Erythroblast (primary cell): Measurements from ENCODE around the gene DAAM1.

Experiments
- DNase-seq, 2 experiments: peaks; one replicate each; lab custom pipeline; 2025; lab: John Stamatoyannopoulos, UW
- GATA1 ChIP-seq: IDR thresholded peaks from 2 replicates; pipeline ENCODE4 v1.6.1; 2011; ENCODE audit warnings: low read depth, mild to moderate bottlenecking, control low read depth, low read length, moderate library complexity
- POLR2A ChIP-seq: IDR thresholded peaks from 2 replicates; pipeline ENCODE4 v1.6.1; 2011; ENCODE audit warnings: mild to moderate bottlenecking, low read length

DAAM1 gene

DNA sequence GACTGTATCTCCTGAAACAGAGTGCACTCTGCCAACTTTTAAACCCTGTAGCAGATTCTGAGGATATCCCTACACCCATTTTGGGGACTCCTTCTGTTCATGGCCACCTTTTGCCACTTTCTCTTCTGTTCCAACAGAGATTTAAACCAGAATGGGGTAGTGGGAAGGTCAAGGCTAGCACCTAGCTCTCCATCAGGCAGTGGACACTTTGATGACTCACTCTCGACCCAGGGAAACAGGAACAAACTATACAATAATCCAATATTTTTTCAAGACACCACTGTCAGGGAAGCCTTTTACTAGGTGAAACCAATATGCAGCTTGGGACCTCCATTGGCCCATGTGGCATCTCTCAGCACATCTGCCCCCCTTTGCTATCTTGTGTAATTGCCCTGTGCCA, 103.6 kb downstream of the DAAM1 start:
- TF ChIP-seq GATA1 (no peak), POLR2A (no peak)

DNA sequence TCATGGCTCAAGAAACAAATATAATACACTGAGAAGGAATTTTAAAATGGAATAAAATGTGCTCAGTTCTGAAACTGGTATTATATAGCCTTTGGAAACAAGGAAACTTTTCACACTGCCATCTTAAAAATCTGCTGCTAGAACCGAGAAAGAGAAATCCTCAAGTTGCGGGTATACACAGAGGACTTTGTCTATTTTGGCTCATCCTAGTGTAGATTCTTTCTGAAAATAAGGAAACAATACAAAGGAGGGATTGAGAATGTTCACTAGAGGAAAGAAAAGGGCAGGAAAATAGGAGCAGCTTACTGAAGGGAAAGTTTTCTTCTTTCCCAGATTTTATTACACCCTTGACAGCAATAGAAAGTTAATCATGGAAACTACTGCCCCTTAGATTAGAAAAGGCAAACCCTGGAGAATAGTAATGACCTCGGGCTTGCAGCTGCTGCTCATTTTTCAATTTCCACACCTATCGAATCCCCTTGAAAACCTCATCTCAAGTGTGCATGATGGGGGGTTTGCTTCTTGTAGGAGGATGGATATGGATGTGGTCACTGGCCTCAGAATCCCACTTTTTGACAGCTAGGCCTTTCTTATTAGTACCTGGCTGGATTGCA, 104.6 kb downstream of the DAAM1 start:
- DNase-seq: no peak
- no peak for TF ChIP-seq GATA1
- TF ChIP-seq POLR2A: no peak

More for the DNA sequence above, 103.6 kb downstream of the DAAM1 start:
- no peak for DNase-seq

GRCh38 chr14:59293935-59294661, 105.6 kb downstream of the DAAM1 start:
- DNase-seq: no peak
- TF ChIP-seq POLR2A (no peak), GATA1 (no peak)

DNA sequence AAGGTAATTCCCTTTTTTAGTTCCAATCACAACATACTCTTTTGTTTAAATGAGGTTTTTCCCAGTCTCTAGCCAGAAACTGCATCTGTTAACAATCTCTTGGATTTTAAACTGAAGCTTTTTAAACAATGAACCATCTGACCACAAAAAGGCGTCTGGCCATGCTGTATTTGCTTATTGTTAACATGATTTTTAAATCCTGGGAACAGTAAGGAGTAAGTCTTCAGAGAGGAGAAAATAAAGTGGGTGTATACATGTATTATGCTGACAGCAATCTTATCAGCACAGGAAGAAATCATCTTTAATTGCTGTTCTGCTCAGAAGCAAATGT, 106.2 kb downstream of the DAAM1 start:
- no peak for DNase-seq
- TF ChIP-seq GATA1 (no peak), POLR2A (no peak)

DNA sequence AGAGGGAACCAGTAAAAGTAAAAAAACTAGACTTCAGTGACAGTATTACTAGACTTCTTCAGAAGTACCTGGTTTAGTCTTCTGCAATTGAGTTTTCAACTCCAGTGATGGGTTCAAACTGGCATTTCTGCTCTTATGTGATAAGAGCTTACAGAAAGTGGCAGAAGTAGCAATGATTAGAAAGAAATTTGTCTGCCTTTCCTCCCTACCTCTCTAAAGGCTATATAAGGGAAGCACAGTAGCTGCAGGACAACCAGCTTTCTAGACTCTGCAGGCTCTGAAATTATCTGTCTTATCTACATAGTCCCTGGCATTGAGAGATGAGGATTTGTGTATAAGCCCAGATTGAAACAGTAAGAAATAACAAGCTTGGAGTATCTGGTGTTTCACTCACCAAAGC, 107.5 kb downstream of the DAAM1 start:
- peak in 1 of 2 experiments; percentile 12 for DNase-seq
- TF ChIP-seq GATA1 (no peak), POLR2A (no peak)

- no peak for DNase-seq
- no peak for TF ChIP-seq GATA1
- TF ChIP-seq POLR2A: no peak
Observed at GRCh38 chr14:59296508-59296907, 108.0 kb downstream of the DAAM1 start.

- DNase-seq: no peak
- TF ChIP-seq POLR2A (no peak), GATA1 (no peak)
Observed at GRCh38 chr14:59297071-59297776, 108.8 kb downstream of the DAAM1 start.

DNA sequence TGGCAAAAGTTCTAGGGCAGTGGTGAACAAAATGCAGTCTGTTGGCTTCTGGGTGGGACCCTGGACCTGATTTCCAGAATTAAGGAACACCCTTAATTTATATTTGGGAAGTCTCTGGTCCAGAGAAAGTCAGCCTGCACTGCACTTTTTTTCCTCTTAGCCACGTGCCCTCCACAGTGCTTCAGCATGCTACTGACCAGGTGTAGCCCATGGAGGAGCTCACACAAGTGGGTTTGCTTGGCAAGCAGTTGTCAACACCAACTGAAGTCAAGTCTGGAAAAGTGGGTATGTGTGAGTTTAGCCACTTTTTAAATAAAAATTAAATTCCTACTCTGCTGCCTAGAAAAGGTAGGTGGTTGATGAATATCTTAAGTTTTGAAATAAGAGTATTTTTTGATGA, 111.3 kb downstream of the DAAM1 start:
- no peak for TF ChIP-seq GATA1
- TF ChIP-seq POLR2A: no peak
- DNase-seq: no peak

DNA sequence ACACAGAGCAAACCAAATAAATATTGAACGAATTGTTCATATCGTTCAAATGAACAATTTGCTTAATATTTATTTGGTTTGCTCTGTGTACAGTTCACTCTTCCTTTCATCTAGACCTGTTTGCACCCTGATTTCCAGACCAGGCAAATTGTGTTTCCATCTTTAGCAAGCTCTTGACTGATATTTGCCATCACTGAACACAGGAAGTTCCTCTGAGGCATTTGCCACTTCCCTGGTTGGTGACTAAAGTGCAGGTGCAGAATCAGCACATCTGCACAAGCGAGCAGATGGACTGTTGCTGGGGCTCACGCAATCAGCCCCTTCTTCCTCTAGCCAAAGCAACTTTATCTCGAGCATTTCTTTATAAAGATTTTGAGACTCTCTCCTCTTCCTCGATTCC, 112.9 kb downstream of the DAAM1 start:
- TF ChIP-seq POLR2A (no peak), GATA1 (no peak)
- DNase-seq: no peak

GRCh38 chr14:59302313-59302712, 113.8 kb downstream of the DAAM1 start:
- DNase-seq: no peak
- no peak for TF ChIP-seq POLR2A
- TF ChIP-seq GATA1: no peak

DNA sequence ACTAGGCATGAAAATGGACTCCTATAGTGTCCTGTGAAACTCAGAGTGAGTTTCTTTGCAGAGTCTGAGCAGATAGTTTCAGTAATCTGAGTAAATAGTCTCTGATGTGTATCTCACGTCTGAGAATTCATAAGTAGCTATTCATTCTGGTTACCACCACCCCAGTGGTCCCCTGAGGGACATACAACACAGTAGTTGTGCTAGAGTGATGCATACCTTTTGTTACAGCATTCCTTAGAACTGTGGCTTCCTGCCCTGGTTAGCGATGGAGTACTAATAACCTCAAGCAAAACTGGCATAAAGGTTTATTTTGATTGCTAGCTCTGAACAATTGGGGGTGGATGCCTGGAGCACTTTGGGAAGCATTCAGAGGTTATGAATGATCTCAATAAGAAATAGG, 114.7 kb downstream of the DAAM1 start:
- TF ChIP-seq POLR2A: no peak
- TF ChIP-seq GATA1: no peak
- DNase-seq: no peak

GRCh38 chr14:59305231-59305630, 116.8 kb downstream of the DAAM1 start:
- TF ChIP-seq GATA1: no peak
- no peak for TF ChIP-seq POLR2A
- DNase-seq: no peak

GRCh38 chr14:59305836-59306555, 117.5 kb downstream of the DAAM1 start:
- TF ChIP-seq GATA1: no peak
- no peak for TF ChIP-seq POLR2A
- DNase-seq: no peak

- no peak for DNase-seq
- no peak for TF ChIP-seq POLR2A
- TF ChIP-seq GATA1: no peak
Observed at GRCh38 chr14:59306775-59307174, 118.3 kb downstream of the DAAM1 start.
